Measurements from ENCODE around the gene PIGM.
A peak's percentile ranks its signal among the peaks of the same experiment; 100 is the strongest.

PIGM gene

GRCh38 chr1:160007577-160008200 is 24.1 kb downstream of the PIGM start:
- Histone ChIP-seq H3K36me3 (no peaks in the 10 kb centered on the region), H3K9me3 (no peaks in the 10 kb centered on the region), H3K27ac (no peak overlapping the region), H3K4me1 (ENCODE audit: control insufficient read depth in 1 of 2, insufficient read depth in 1 of 2, low read depth in 1 of 2, low read length in 1 of 2) (no peaks in the 10 kb centered on the region), H3K4me3 (ENCODE audit: low read depth in 1 of 2, low read length in 1 of 2) (no peak overlapping the region), H3K27me3 (no peaks in the 10 kb centered on the region)
- peak; percentile 83 for TF ChIP-seq CTCF (IDR thresholded peaks at IDR 0.05)

- Histone ChIP-seq H3K27ac (no peak overlapping the region), H3K9me3 (no peaks in the 10 kb centered on the region), H3K36me3 (no peaks in the 10 kb centered on the region), H3K4me3 (ENCODE audit: low read depth in 1 of 2, low read length in 1 of 2) (no peak overlapping the region), H3K27me3 (no peaks in the 10 kb centered on the region), H3K4me1 (ENCODE audit: control insufficient read depth in 1 of 2, insufficient read depth in 1 of 2, low read depth in 1 of 2, low read length in 1 of 2) (no peaks in the 10 kb centered on the region)
- TF ChIP-seq CTCF (IDR thresholded peaks at IDR 0.05), result peak; percentile 64
Observed at GRCh38 chr1:160006312-160006940, 25.4 kb downstream of the PIGM start.

GRCh38 chr1:160005070-160005469 is 26.7 kb downstream of the PIGM start:
- Histone ChIP-seq H3K27ac (no peak overlapping the region), H3K9me3 (no peaks in the 10 kb centered on the region), H3K4me3 (ENCODE audit: low read depth in 1 of 2, low read length in 1 of 2) (no peak overlapping the region), H3K27me3 (peaks cover 12% of the 10 kb centered on the region), H3K36me3 (no peaks in the 10 kb centered on the region), H3K4me1 (ENCODE audit: control insufficient read depth in 1 of 2, insufficient read depth in 1 of 2, low read depth in 1 of 2, low read length in 1 of 2) (no peaks in the 10 kb centered on the region)
- no peak for TF ChIP-seq CTCF (IDR thresholded peaks at IDR 0.05)

GRCh38 chr1:160004425-160004824 is 27.4 kb downstream of the PIGM start:
- Histone ChIP-seq H3K9me3 (no peaks in the 10 kb centered on the region), H3K4me1 (ENCODE audit: control insufficient read depth in 1 of 2, insufficient read depth in 1 of 2, low read depth in 1 of 2, low read length in 1 of 2) (no peaks in the 10 kb centered on the region), H3K36me3 (no peaks in the 10 kb centered on the region), H3K4me3 (ENCODE audit: low read depth in 1 of 2, low read length in 1 of 2) (no peak overlapping the region), H3K27me3 (peaks cover 19% of the 10 kb centered on the region), H3K27ac (no peak overlapping the region)
- no peak for TF ChIP-seq CTCF (IDR thresholded peaks at IDR 0.05)

- Histone ChIP-seq H3K4me3 (ENCODE audit: low read depth in 1 of 2, low read length in 1 of 2) (no peak overlapping the region), H3K27me3 (peaks cover 23% of the 10 kb centered on the region), H3K4me1 (ENCODE audit: control insufficient read depth in 1 of 2, insufficient read depth in 1 of 2, low read depth in 1 of 2, low read length in 1 of 2) (no peaks in the 10 kb centered on the region), H3K27ac (no peak overlapping the region), H3K36me3 (no peaks in the 10 kb centered on the region), H3K9me3 (no peaks in the 10 kb centered on the region)
- TF ChIP-seq CTCF (IDR thresholded peaks at IDR 0.05), result no peak
Observed at GRCh38 chr1:160004001-160004400, 27.8 kb downstream of the PIGM start.

Data from neutrophil (primary cell).